Measurements from ENCODE around the gene ZDHHC1.
"Not testable (repeated sequence)": the region's sequence is repeated elsewhere in the genome, so short reads cannot be mapped to it uniquely, and the experiment has no call there.

ZDHHC1 gene

GRCh38 chr16:67361038-67361437 lies 55.2 kb downstream of the ZDHHC1 start:
- no peak for DNase-seq (ENCODE audit: low read depth, low spot score)

GRCh38 chr16:67359540-67360269 lies 56.6 kb downstream of the ZDHHC1 start:
- DNase-seq (ENCODE audit: low read depth, low spot score): not testable (repeated sequence)

DNA sequence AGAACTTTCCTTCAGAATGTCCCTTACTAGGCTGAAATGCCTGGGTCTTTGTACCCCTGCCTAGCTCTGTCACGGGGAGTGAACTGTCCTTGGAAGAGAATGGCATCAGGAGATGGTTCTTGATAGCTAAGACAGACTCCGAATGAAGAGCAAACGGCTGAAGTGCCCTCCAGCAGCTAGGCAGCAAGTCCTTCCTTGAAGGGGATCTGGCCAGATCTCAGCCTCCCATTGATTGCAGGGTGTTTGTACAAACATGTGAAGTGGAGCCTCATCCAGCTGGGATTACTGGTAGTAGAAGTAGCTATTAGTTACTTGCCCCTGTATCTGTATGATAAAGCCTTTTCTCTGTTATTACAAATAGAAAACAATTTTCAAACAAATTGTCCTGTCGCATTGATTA lies 58.7 kb downstream of the ZDHHC1 start:
- no peak for DNase-seq (ENCODE audit: low read depth, low spot score)

GRCh38 chr16:67356396-67356795 lies 59.9 kb downstream of the ZDHHC1 start:
- no peak for DNase-seq (ENCODE audit: low read depth, low spot score)

DNA sequence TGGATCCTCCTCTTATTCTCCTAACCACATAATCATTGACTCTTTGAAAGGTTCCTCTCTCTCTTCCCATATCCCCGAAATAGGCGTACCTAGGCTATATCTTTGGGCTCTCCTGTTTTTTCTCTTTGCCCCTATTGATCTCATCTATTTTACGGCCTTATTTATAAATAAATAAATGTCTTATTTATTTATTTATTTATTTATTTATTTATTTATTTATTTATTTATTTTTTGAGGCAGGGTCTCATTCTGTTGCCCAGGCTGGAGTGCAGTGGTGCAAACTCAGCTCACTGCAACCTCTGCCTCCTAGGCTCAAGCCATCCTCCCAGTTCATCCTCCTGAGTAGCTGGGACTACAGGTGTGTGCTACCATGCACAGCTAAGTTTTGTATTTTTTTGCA lies 63.8 kb downstream of the ZDHHC1 start:
- not testable (repeated sequence) for DNase-seq (ENCODE audit: low read depth, low spot score)

DNA sequence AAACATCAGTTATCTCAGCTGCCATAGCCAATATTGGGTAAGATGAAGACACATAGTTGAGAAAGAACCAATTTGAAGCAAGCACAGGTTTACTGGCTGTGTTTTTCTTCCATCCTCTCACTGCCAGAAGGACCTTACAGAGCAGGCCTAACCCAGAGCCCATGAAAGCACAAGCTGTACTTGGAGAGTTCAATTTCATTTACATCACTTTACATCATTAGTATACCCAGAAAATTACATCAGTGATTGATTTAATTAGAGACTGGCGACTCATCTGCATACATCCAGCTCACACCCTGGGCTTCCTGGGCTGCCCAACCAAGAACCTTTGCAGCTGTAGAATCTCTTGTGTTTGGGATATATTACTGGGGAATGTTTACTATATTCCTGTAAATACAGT lies 66.0 kb downstream of the ZDHHC1 start:
- DNase-seq (ENCODE audit: low read depth, low spot score): no peak

DNA sequence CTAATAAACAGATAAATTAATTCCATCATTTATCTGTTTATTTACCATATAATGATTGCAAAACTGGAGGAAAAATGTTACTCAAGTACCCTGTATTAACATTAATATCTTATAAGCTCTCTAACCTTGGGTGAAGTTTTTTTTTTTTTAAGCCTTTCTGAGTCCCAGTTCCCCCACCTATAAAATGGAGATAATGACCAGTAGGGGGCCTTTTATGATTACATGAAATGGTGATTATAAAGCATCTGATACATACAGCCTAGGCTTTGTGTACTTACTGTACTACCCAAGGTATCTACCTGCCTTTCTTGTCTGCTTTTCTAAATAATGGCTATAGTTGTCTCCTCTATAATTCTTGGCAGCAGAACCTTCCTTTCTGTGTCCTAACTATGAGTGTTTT lies 67.1 kb downstream of the ZDHHC1 start:
- DNase-seq (ENCODE audit: low read depth, low spot score): no peak

- no peak for DNase-seq (ENCODE audit: low read depth, low spot score)
These were observed 69.9 kb downstream of the ZDHHC1 start for GRCh38 chr16:67346341-67346740.

DNA sequence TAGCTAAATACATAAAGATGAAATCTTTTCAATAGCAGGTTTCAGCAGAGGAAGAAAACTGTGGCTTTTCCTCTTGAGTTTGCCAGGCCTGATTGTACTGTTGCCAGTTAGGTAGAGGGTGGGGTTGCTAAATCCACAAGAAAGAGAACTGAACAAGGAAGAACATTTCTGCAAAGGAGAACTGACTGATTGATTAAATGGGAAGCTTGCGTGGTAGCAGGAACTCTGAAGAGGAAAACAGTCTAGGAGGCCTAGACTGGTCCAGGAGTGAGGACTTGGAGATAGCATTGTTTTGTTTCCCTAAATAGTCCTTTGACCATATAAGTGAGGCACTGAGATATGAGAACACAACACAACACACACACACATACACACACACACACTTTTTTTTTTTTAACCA lies 70.9 kb downstream of the ZDHHC1 start:
- no peak for DNase-seq (ENCODE audit: low read depth, low spot score)

Data from iPS DF 19.7 (cell line).